HG02798 (cell line): Measurements from ENCODE around the gene FBRSL1.

Experiments used
- ATAC-seq: cut with Tn5 transposase; IDR thresholded peaks from one replicate; pipeline ENCODE4 v1.9.1; 2021; ENCODE audit warnings: mild to moderate bottlenecking; ENCODE audit not compliant: unreplicated experiment, poor library complexity

FBRSL1 gene

GRCh38 chr12:132536102-132536876, 46.3 kb downstream of the FBRSL1 start:
- ATAC-seq, result no peak

GRCh38 chr12:132537049-132537448, 47.1 kb downstream of the FBRSL1 start:
- no peak for ATAC-seq

- no peak for ATAC-seq
These were observed 48.1 kb downstream of the FBRSL1 start for GRCh38 chr12:132537836-132538662.

GRCh38 chr12:132538663-132538990, 48.7 kb downstream of the FBRSL1 start:
- ATAC-seq, result no peak

GRCh38 chr12:132539016-132539773, 49.2 kb downstream of the FBRSL1 start:
- ATAC-seq, result no peak

GRCh38 chr12:132540436-132540835, 50.5 kb downstream of the FBRSL1 start:
- no peak for ATAC-seq

- no peak for ATAC-seq
These were observed 51.2 kb downstream of the FBRSL1 start for GRCh38 chr12:132541200-132541599.

GRCh38 chr12:132541996-132542395, 52.0 kb downstream of the FBRSL1 start:
- ATAC-seq, result no peak

- no peak for ATAC-seq
These were observed 52.7 kb downstream of the FBRSL1 start for GRCh38 chr12:132542661-132543060.

GRCh38 chr12:132543298-132544079, 53.5 kb downstream of the FBRSL1 start:
- ATAC-seq, result no peak

GRCh38 chr12:132544080-132544397, 54.1 kb downstream of the FBRSL1 start:
- no peak for ATAC-seq

GRCh38 chr12:132544498-132544897, 54.5 kb downstream of the FBRSL1 start:
- no peak for ATAC-seq

GRCh38 chr12:132545164-132545953, 55.4 kb downstream of the FBRSL1 start:
- ATAC-seq, result no peak

- no peak for ATAC-seq
These were observed 56.0 kb downstream of the FBRSL1 start for GRCh38 chr12:132545955-132546354.

GRCh38 chr12:132546647-132547046, 56.7 kb downstream of the FBRSL1 start:
- ATAC-seq, result no peak

GRCh38 chr12:132547205-132547740, 57.3 kb downstream of the FBRSL1 start:
- no peak for ATAC-seq

GRCh38 chr12:132548430-132549058, 58.6 kb downstream of the FBRSL1 start:
- ATAC-seq, result no peak

GRCh38 chr12:132549059-132549458, 59.1 kb downstream of the FBRSL1 start:
- ATAC-seq, result no peak
